GM12878 (cell line): ENCODE data around the gene RXYLT1. TPM values are rescaled to one million over a fixed set of nuclear protein-coding genes. Genes with fewer than 3 reads are reported as not detected.

ENCODE experiments used
- ATAC-seq: fragments of 200-7000 bp; cut with Tn5 transposase; 3 replicates; pipeline ENCODE4 v1.9.1; 2020; ENCODE audit warnings: mild to moderate bottlenecking, moderate library complexity
- BruUV-seq: library from RNA; stranded (reverse); fragments of 400-500 nt; replicated peaks from 2 replicates; lab custom pipeline; 2021; lab: Mats Ljungman, UMichigan
- CTCF ChIA-PET: fragments of 300-600 bp; sonication (Branson Sonifier 250); formaldehyde crosslinking; extraction: SDS; loops from one replicate; lab custom pipeline; 2021; ENCODE audit warnings: inconsistent platforms; lab: Yijun Ruan, JAX
- POLR2A ChIA-PET: fragments of 350-600 bp; formaldehyde crosslinking; extraction: SDS; loops from one replicate; lab custom pipeline; 2021; ENCODE audit warnings: inconsistent platforms; lab: Charles Lee
- RAD21 ChIA-PET: fragments of 300-600 bp; sonication (Branson Sonifier 250); formaldehyde crosslinking; loops from one replicate; lab custom pipeline; 2023; ENCODE audit warnings: antibody characterized with exemption; ENCODE audit not compliant: unreplicated experiment; lab: Charles Lee
- SMC1A ChIA-PET: fragments of 300-600 bp; sonication (Branson Sonifier 250); formaldehyde crosslinking; loops from one replicate; lab custom pipeline; 2023; ENCODE audit not compliant: unreplicated experiment, uncharacterized antibody; lab: Charles Lee
- DNase-seq: peaks from one replicate; pipeline ENCODE4 v3.0.0-alpha.2; 2011; ENCODE audit warnings: low read depth, low spot score
- FAIRE-seq: peaks from 3 replicates; lab custom pipeline; 2011; peaks lifted over from hg19 to GRCh38; lab: Jason Lieb, UNC
- H2AFZ ChIP-seq: 2 replicates; pipeline ENCODE4 v1.6.0; 2011; ENCODE audit warnings: low read depth, low read length, control low read depth; ENCODE audit not compliant: control insufficient read depth
- H3K27ac ChIP-seq: 2 replicates; pipeline ENCODE4 v1.5.1; 2011; ENCODE audit warnings: control low read depth; ENCODE audit not compliant: control insufficient read depth, insufficient read depth
- H3K27me3 ChIP-seq, 2 experiments: replicated peaks in 1 of 2; 2 replicates each; pipeline versions ENCODE4 v1.6.0 to v1.6.1; 2011; ENCODE audit warnings: low read length in 1 of 2; ENCODE audit not compliant: control insufficient read depth in 2 of 2, insufficient read depth in 2 of 2
- H3K36me3 ChIP-seq, 2 experiments: 2 replicates each; pipeline ENCODE4 v1.5.1; 2011; ENCODE audit warnings: low read length in 1 of 2; ENCODE audit not compliant: control insufficient read depth in 2 of 2, insufficient read depth in 2 of 2
- H3K4me1 ChIP-seq: 2 replicates; pipeline ENCODE4 v1.6.1; 2011; ENCODE audit warnings: mild to moderate bottlenecking, low read length, moderate library complexity, mixed read lengths; ENCODE audit not compliant: control insufficient read depth, insufficient read depth
- H3K4me2 ChIP-seq: 2 replicates; pipeline ENCODE4 v1.6.0; 2011; ENCODE audit warnings: control low read depth; ENCODE audit not compliant: control insufficient read depth, insufficient read depth
- H3K4me3 ChIP-seq: fragments of 200-600 bp; sonication (generic); 2 replicates; pipeline ENCODE4 v1.5.1; 2016
- H3K79me2 ChIP-seq: 2 replicates; pipeline ENCODE4 v1.6.0; 2011; ENCODE audit warnings: low read length; ENCODE audit not compliant: control insufficient read depth, insufficient read depth
- H3K9ac ChIP-seq: 2 replicates; pipeline ENCODE4 v1.8.0; 2011; ENCODE audit warnings: low read length, control low read depth, mixed read lengths; ENCODE audit not compliant: control insufficient read depth, insufficient read depth
- H3K9me3 ChIP-seq: replicated peaks from 3 replicates; pipeline ENCODE4 v1.5.1; 2011; ENCODE audit warnings: mild to moderate bottlenecking, low read length; ENCODE audit not compliant: control insufficient read depth, insufficient read depth
- H4K20me1 ChIP-seq: 2 replicates; pipeline ENCODE4 v1.6.0; 2011; ENCODE audit not compliant: control insufficient read depth, insufficient read depth
- BRCA1 ChIP-seq: IDR thresholded peaks from 2 replicates; pipeline ENCODE4 v1.6.1; 2011; ENCODE audit warnings: low read depth, low read length, improper control_type of control experiment
- EGR1 ChIP-seq, 2 experiments: IDR thresholded peaks; 1 replicate in 1 of 2; 2 replicates in 1 of 2; pipeline ENCODE4 v1.6.1; 2011 to 2012; ENCODE audit warnings: low read depth in 2 of 2, low read length in 2 of 2, borderline replicate concordance in 1 of 2, mild to moderate bottlenecking in 1 of 2, moderate library complexity in 1 of 2
- ETV6 ChIP-seq, 2 experiments: fragments of 450-650 bp in 1 of 2; IDR thresholded peaks in 1 of 2; conservative IDR thresholded peaks in 1 of 2; 2 replicates each; pipeline ENCODE4 v1.6.1; 2014; ENCODE audit warnings: antibody characterized with exemption in 1 of 2, borderline replicate concordance in 1 of 2, low read depth in 1 of 2, mild to moderate bottlenecking in 1 of 2, moderate library complexity in 1 of 2
- HDGF ChIP-seq: fragments of 450-650 bp; IDR thresholded peaks from 2 replicates; pipeline ENCODE4 v1.6.1; 2016; ENCODE audit warnings: antibody characterized with exemption
- JUND ChIP-seq: IDR thresholded peaks from 2 replicates; pipeline ENCODE4 v1.6.1; 2012; ENCODE audit warnings: low read depth, mild to moderate bottlenecking, low read length, improper control_type of control experiment, moderate library complexity
- RAD21 ChIP-seq: IDR thresholded peaks from 2 replicates; pipeline ENCODE4 v1.6.1; 2011; ENCODE audit warnings: mild to moderate bottlenecking, low read depth, low read length, moderate library complexity; ENCODE audit not compliant: insufficient read depth
- RFX5 ChIP-seq: IDR thresholded peaks from 2 replicates; pipeline ENCODE4 v1.6.1; 2011; ENCODE audit warnings: low read depth, low read length, improper control_type of control experiment
- SMAD5 ChIP-seq: IDR thresholded peaks from 2 replicates; pipeline ENCODE4 v1.6.1; 2016; ENCODE audit warnings: antibody characterized with exemption, low read depth
- SREBF1 ChIP-seq: IDR thresholded peaks from 2 replicates; pipeline ENCODE4 v1.6.1; 2012; ENCODE audit warnings: mild to moderate bottlenecking, low read length
- ZNF217 ChIP-seq: fragments of 450-650 bp; IDR thresholded peaks from 2 replicates; pipeline ENCODE4 v1.6.1; 2017; ENCODE audit warnings: antibody characterized with exemption, mild to moderate bottlenecking
- ZNF24 ChIP-seq: fragments of 450-650 bp; IDR thresholded peaks from 2 replicates; pipeline ENCODE4 v1.6.1; 2017; ENCODE audit warnings: antibody characterized with exemption, mild to moderate bottlenecking
- WGBS: methylation state at CpG from one replicate; pipeline ENCODE4 v1.1.6; 2016; ENCODE audit warnings: low lambda C conversion rate; ENCODE audit not compliant: insufficient replicate concordance, insufficient coverage; ENCODE audit errors: missing lambda C conversion rate; 5-methylcytosine and 5-hydroxymethylcytosine counted together
- in situ Hi-C: fragments of 300-500 bp; cut with MboI; formaldehyde crosslinking; loops from 9 replicates; pipeline ENCODE4 v1.14.3; 2018; ENCODE audit warnings: mixed read lengths
- intact Hi-C: fragments of 100-400 bp; cut with micrococcal nuclease; formaldehyde crosslinking; loops from one replicate; pipeline ENCODE4 v1.14.2; 2022; ENCODE audit not compliant: unreplicated experiment
- polyA plus RNA-seq, 11 experiments: library from polyadenylated mRNA; depleted of rRNA in 4 of 11; unstranded in 6 of 11; stranded (reverse) in 5 of 11; fragments of >200 nt; fragmentation: Nextera tagmentation in 4 of 11; fragmentation: Illumina TruSeq in 1 of 11; extraction: Ambion mirVana in 4 of 11; extraction: Trizol in 1 of 11; gene quantifications; 1 replicate in 1 of 11; 2 replicates in 10 of 11; pipeline versions ENCODE4 v1.2.1 to v1.2.3, GENCODE V29; 2011 to 2016; ENCODE audit warnings: inconsistent platforms in 2 of 11, missing spikeins in 2 of 11, low read depth in 1 of 11
- total RNA-seq, 4 experiments: library from RNA; depleted of rRNA in 3 of 4; stranded (reverse); fragments of >200 nt in 3 of 4; fragmentation: Illumina TruSeq in 1 of 4; extraction: Trizol in 1 of 4; gene quantifications; 2 replicates each; pipeline versions ENCODE4 v1.2.1 to v1.2.3, GENCODE V29; 2013 to 2021
- TF ChIP-seq, protein P1 (sequence below): IDR thresholded peaks from 2 replicates; pipeline ENCODE4 v1.6.1; 2011; ENCODE audit warnings: mild to moderate bottlenecking, low read depth, low read length, moderate library complexity; ENCODE audit not compliant: insufficient replicate concordance
- TF ChIP-seq, protein P2 (sequence below): fragments of 450-650 bp; IDR thresholded peaks from 2 replicates; pipeline ENCODE4 v1.6.1; 2014; ENCODE audit warnings: mild to moderate bottlenecking
- TF ChIP-seq, protein P3 (sequence below): fragments of 150-350 bp; IDR thresholded peaks from 2 replicates; pipeline ENCODE4 v1.6.1; 2014; ENCODE audit warnings: mild to moderate bottlenecking, low read depth, low read length
- TF ChIP-seq, protein P4 (sequence below): fragments of 450-650 bp; IDR thresholded peaks from 2 replicates; pipeline ENCODE4 v1.6.1; 2017; ENCODE audit warnings: mild to moderate bottlenecking, low read depth, inconsistent platforms; ENCODE audit not compliant: poor library complexity, severe bottlenecking
- TF ChIP-seq, protein P5 (sequence below): fragments of 450-650 bp; IDR thresholded peaks from 2 replicates; pipeline ENCODE4 v1.6.1; 2018; ENCODE audit warnings: borderline replicate concordance, mild to moderate bottlenecking; ENCODE audit not compliant: partially characterized antibody

Gene RXYLT1
- total and polyA plus RNA-seq, 10 of the 15 experiments (the other 5 are each of a cell fraction or from before 2014, with no cell fraction given), result 10.4 to 33.8 (median 21.5) TPM

DNA sequence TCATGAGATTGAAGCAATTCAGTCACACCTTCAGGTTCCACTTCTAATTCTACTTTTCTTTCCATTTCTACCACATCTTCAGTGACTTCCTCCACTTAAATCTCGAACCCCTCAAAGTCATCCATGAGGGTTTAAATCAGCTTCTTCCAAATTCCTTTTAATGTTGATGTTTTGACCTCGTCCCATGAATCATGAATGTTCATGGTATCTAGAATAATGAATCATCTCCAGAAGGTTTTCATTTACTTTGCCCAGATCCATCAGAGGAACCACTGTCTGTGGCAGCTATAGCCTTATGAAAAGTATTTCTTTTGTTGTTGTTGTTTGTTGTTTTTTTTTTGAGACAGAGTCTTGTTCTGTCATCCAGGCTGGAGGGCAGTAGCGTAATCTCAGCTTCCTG lies 7.6 kb downstream of the RXYLT1 start:
- SMC1A ChIA-PET, result interaction anchor here (1.4 kb wide), 1 partner anchor 12 kb away, joined by 4 read pairs; no protein-coding TSS in a partner anchor
- intact Hi-C loops, result no loop called here
- BruUV-seq, result no TSS peak
- TF ChIP-seq, protein P1, sequence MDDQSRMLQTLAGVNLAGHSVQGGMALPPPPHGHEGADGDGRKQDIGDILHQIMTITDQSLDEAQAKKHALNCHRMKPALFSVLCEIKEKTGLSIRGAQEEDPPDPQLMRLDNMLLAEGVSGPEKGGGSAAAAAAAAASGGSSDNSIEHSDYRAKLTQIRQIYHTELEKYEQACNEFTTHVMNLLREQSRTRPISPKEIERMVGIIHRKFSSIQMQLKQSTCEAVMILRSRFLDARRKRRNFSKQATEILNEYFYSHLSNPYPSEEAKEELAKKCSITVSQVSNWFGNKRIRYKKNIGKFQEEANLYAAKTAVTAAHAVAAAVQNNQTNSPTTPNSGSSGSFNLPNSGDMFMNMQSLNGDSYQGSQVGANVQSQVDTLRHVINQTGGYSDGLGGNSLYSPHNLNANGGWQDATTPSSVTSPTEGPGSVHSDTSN, result no peak
- TF ChIP-seq HDGF (no peak), JUND (no peak), SMAD5 (no peak), ETV6 (conservative IDR thresholded peaks at IDR 0.05 in 1 of 2, IDR thresholded peaks at IDR 0.05 in 1 of 2; ENCODE audit: borderline replicate concordance in 1 of 2, low read depth in 1 of 2) (no peak), BRCA1 (no peak), RAD21 (no peak), ZNF24 (no peak), RFX5 (no peak), EGR1 (IDR thresholded peaks at IDR 0.05; ENCODE audit: borderline replicate concordance in 1 of 2, low read depth in 2 of 2, low read length in 2 of 2) (no peak), ZNF217 (no peak), SREBF1 (no peak)
- TF ChIP-seq, protein P2, sequence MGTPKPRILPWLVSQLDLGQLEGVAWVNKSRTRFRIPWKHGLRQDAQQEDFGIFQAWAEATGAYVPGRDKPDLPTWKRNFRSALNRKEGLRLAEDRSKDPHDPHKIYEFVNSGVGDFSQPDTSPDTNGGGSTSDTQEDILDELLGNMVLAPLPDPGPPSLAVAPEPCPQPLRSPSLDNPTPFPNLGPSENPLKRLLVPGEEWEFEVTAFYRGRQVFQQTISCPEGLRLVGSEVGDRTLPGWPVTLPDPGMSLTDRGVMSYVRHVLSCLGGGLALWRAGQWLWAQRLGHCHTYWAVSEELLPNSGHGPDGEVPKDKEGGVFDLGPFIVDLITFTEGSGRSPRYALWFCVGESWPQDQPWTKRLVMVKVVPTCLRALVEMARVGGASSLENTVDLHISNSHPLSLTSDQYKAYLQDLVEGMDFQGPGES, result no peak
- TF ChIP-seq, protein P3, sequence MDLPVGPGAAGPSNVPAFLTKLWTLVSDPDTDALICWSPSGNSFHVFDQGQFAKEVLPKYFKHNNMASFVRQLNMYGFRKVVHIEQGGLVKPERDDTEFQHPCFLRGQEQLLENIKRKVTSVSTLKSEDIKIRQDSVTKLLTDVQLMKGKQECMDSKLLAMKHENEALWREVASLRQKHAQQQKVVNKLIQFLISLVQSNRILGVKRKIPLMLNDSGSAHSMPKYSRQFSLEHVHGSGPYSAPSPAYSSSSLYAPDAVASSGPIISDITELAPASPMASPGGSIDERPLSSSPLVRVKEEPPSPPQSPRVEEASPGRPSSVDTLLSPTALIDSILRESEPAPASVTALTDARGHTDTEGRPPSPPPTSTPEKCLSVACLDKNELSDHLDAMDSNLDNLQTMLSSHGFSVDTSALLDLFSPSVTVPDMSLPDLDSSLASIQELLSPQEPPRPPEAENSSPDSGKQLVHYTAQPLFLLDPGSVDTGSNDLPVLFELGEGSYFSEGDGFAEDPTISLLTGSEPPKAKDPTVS, result no peak
- TF ChIP-seq, protein P4, sequence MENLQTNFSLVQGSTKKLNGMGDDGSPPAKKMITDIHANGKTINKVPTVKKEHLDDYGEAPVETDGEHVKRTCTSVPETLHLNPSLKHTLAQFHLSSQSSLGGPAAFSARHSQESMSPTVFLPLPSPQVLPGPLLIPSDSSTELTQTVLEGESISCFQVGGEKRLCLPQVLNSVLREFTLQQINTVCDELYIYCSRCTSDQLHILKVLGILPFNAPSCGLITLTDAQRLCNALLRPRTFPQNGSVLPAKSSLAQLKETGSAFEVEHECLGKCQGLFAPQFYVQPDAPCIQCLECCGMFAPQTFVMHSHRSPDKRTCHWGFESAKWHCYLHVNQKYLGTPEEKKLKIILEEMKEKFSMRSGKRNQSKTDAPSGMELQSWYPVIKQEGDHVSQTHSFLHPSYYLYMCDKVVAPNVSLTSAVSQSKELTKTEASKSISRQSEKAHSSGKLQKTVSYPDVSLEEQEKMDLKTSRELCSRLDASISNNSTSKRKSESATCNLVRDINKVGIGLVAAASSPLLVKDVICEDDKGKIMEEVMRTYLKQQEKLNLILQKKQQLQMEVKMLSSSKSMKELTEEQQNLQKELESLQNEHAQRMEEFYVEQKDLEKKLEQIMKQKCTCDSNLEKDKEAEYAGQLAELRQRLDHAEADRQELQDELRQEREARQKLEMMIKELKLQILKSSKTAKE, result no peak
- TF ChIP-seq, protein P5, sequence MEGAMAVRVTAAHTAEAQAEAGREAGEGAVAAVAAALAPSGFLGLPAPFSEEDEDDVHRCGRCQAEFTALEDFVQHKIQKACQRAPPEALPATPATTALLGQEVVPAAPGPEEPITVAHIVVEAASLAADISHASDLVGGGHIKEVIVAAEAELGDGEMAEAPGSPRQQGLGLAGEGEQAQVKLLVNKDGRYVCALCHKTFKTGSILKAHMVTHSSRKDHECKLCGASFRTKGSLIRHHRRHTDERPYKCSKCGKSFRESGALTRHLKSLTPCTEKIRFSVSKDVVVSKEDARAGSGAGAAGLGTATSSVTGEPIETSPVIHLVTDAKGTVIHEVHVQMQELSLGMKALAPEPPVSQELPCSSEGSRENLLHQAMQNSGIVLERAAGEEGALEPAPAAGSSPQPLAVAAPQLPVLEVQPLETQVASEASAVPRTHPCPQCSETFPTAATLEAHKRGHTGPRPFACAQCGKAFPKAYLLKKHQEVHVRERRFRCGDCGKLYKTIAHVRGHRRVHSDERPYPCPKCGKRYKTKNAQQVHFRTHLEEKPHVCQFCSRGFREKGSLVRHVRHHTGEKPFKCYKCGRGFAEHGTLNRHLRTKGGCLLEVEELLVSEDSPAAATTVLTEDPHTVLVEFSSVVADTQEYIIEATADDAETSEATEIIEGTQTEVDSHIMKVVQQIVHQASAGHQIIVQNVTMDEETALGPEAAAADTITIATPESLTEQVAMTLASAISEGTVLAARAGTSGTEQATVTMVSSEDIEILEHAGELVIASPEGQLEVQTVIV, result no peak

More for the DNA sequence above, 7.6 kb downstream of the RXYLT1 start:
- Histone ChIP-seq H2AFZ (no peak overlapping the region), H3K4me2 (no peak overlapping the region), H3K27ac (no peak overlapping the region), H3K9me3 (no peaks in the 10 kb centered on the region), H3K79me2 (no peaks in the 10 kb centered on the region), H3K4me1 (no peaks in the 10 kb centered on the region), H3K27me3 (no peaks in the 10 kb centered on the region), H3K4me3 (no peak overlapping the region), H3K9ac (no peak overlapping the region), H3K36me3 (peaks cover 0 to 13% of the 10 kb centered on the region in 2 experiments; a peak in 2 of 4 replicates), H4K20me1 (no peaks in the 10 kb centered on the region)
- FAIRE-seq (no peak), ATAC-seq (no peak), DNase-seq (no peak)
- WGBS, result 96% methylated on average over 3 of the region's 3 CpGs
- CTCF ChIA-PET, result no interaction called here
- RAD21 ChIA-PET, result no interaction called here
- in situ Hi-C loops, result no loop called here
- POLR2A ChIA-PET, result interaction anchor here (1.0 kb wide), 1 partner anchor 9 kb away, joined by 3 read pairs; no protein-coding TSS in a partner anchor
